ENCODE measurements around the gene RAVER2. TPM values are rescaled to one million over a fixed set of nuclear protein-coding genes. Genes with fewer than 3 reads are reported as not detected.
A peak's percentile ranks its signal among the peaks of the same experiment; 100 is the strongest.

Gene RAVER2
- total RNA-seq, 1 donor from 2014 or later, result 23.8 TPM

- Histone ChIP-seq H3K4me3 (no peak overlapping the region), H3K36me3 (peaks cover 80% of the 10 kb centered on the region), H3K27me3 (ENCODE audit: low read depth) (no peaks in the 10 kb centered on the region), H3K9me3 (replicated peaks) (no peaks in the 10 kb centered on the region), H3K27ac (replicated peaks) (no peak overlapping the region), H3K4me1 (peaks cover 9% of the 10 kb centered on the region)
- intact Hi-C loops (cut with micrococcal nuclease), result no loop called here
- no peak for TF ChIP-seq CTCF (IDR thresholded peaks at IDR 0.05; ENCODE audit: borderline replicate concordance)
- DNase-seq, result peak; percentile 33
Observed at GRCh38 chr1:64856553-64856952, 111.7 kb downstream of the RAVER2 start.

- TF ChIP-seq CTCF (IDR thresholded peaks at IDR 0.05; ENCODE audit: borderline replicate concordance), result no peak
Observed at GRCh38 chr1:64857347-64857746, 112.5 kb downstream of the RAVER2 start.

GRCh38 chr1:64861611-64862010 is 116.7 kb downstream of the RAVER2 start:
- no peaks in the 10 kb centered on the region for H3K9me3 ChIP-seq (replicated peaks)
- H3K27ac ChIP-seq (replicated peaks), result no peak overlapping the region
- H3K27me3 ChIP-seq (ENCODE audit: low read depth), result no peaks in the 10 kb centered on the region
- DNase-seq, result no peak
- intact Hi-C loops (cut with micrococcal nuclease), result no loop called here
- peak; percentile 54 for TF ChIP-seq CTCF (IDR thresholded peaks at IDR 0.05; ENCODE audit: borderline replicate concordance)
- no peak overlapping the region for H3K4me3 ChIP-seq
- H3K36me3 ChIP-seq, result peaks cover 68% of the 10 kb centered on the region
- H3K4me1 ChIP-seq, result peaks cover 29% of the 10 kb centered on the region

More at GRCh38 chr1:64857347-64857746, 112.5 kb downstream of the RAVER2 start:
- no peak for DNase-seq
- Histone ChIP-seq H3K9me3 (replicated peaks) (no peaks in the 10 kb centered on the region), H3K4me3 (no peak overlapping the region), H3K36me3 (peaks cover 79% of the 10 kb centered on the region), H3K4me1 (peaks cover 4% of the 10 kb centered on the region), H3K27ac (replicated peaks) (no peak overlapping the region), H3K27me3 (ENCODE audit: low read depth) (no peaks in the 10 kb centered on the region)
- intact Hi-C loops (cut with micrococcal nuclease), result no loop called here

GRCh38 chr1:64864018-64864940 is 119.4 kb downstream of the RAVER2 start:
- intact Hi-C loops (cut with micrococcal nuclease), result no loop called here
- Histone ChIP-seq H3K27me3 (ENCODE audit: low read depth) (no peaks in the 10 kb centered on the region), H3K4me3 (no peak overlapping the region), H3K4me1 (peaks cover 32% of the 10 kb centered on the region), H3K9me3 (replicated peaks) (no peaks in the 10 kb centered on the region), H3K27ac (replicated peaks) (peak overlapping the region; percentile 72), H3K36me3 (peaks cover 68% of the 10 kb centered on the region)
- peak; percentile 65 for DNase-seq
- no peak for TF ChIP-seq CTCF (IDR thresholded peaks at IDR 0.05; ENCODE audit: borderline replicate concordance)

- Histone ChIP-seq H3K4me1 (peaks cover 32% of the 10 kb centered on the region), H3K27ac (replicated peaks) (peak overlapping the region; percentile 72), H3K36me3 (peaks cover 65% of the 10 kb centered on the region), H3K9me3 (replicated peaks) (no peaks in the 10 kb centered on the region), H3K4me3 (no peak overlapping the region), H3K27me3 (ENCODE audit: low read depth) (no peaks in the 10 kb centered on the region)
- TF ChIP-seq CTCF (IDR thresholded peaks at IDR 0.05; ENCODE audit: borderline replicate concordance), result no peak
- no peak for DNase-seq
- intact Hi-C loops (cut with micrococcal nuclease), result no loop called here
Observed at GRCh38 chr1:64865105-64865757, 120.4 kb downstream of the RAVER2 start.

Data from left ventricle myocardium inferior (tissue), 1 donor.